GM18873 (cell line): ENCODE measurements around the gene GLG1.

Experiments
- ATAC-seq: cut with Tn5 transposase; IDR thresholded peaks from one replicate; pipeline ENCODE4 v1.9.1; 2021; ENCODE audit warnings: mild to moderate bottlenecking, moderate library complexity, moderate number of reproducible peaks; ENCODE audit not compliant: unreplicated experiment, low FRiP score

The GLG1 gene

GRCh38 chr16:74611721-74612120, 4.8 kb upstream of the GLG1 start:
- no peak for ATAC-seq

DNA sequence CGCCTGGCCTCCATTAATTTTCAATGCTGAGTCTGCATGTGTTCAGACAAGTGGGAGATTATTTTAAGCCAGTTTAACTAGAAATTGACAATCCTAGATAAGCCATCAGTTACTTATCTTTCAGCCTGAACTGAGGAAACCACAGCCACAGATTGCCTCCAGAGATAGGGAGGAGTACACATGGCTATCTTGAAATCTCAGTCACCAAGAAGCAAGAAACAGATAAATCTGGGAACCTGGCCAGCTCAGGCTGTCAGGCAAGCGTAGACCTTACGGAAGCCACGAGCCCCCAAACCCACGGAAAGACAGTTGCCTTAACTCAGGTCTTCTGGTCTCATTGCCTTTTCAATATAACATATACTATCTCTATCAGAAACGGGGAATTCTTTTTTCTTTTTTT, 2.0 kb upstream of the GLG1 start:
- no peak for ATAC-seq

GRCh38 chr16:74608381-74608780, 1.5 kb upstream of the GLG1 start:
- ATAC-seq: no peak

- no peak for ATAC-seq
These were observed 1.0 kb upstream of the GLG1 start for GRCh38 chr16:74607962-74608356.

DNA sequence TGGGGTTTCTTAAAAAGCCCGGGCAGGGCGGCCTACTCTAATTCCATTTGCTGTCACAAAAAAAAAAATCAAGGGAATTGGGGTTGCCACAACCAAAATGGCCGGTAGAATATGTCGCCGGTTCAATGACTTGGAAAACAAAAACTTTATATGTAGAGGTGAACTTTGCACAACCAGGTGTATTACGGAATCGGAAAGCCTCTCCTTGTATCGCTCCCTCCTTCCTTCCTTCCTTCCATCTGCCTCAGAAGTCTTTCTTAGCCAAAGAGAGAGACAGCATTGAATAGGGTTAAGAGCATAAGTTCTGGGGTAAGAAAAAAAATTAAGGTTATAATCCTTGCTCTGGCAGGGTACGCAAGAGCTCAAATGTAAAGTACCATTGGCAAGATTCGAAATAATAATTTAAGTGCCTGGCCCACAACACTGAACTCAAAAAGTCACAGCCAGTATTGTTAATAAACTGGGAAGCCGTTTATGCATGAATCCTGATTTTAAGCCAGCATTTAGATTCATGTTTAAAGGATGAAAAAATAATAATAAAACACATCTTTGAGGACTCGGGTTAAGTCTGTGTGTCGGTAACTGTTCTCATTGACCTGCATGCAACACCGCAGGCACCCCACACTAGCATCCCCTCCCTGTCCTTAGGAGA, 522 bp upstream of the GLG1 start:
- peak; percentile 14 for ATAC-seq

DNA sequence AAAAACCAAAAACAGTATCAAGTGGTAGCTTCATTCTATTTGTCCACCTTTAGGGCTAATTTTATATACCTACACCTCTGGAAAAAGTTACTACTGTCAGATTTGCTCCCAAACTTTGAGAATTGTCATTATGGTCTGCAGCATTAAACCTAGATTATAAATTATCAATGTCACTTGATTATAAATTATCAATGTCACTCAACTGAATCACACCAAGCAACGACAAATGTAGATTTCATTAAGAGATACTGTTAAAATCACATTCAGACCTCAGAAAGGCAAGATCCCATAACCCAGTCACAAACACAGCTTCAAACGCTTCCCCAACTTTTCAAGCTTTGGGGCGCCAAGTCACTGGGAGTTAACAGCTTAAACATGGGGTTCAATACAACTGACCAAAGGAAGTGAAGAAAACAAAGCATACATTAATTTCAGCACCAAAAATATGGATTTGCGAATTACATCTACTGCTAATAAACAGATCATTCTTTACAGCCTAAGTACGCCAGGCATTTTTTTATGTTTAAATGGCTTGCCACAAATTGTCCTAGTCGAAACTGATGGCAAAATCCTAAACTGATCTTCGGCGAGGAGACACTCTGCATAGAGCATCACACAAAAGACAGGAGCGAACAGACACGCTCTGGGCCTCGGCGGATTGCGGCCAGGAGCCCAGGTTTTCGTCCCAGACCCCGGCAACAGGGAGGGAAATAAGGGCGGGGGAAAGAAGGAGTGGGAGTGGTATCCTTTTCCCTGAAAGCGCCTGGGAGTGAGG, 981 bp downstream of the GLG1 start:
- ATAC-seq: peak; percentile 6

DNA sequence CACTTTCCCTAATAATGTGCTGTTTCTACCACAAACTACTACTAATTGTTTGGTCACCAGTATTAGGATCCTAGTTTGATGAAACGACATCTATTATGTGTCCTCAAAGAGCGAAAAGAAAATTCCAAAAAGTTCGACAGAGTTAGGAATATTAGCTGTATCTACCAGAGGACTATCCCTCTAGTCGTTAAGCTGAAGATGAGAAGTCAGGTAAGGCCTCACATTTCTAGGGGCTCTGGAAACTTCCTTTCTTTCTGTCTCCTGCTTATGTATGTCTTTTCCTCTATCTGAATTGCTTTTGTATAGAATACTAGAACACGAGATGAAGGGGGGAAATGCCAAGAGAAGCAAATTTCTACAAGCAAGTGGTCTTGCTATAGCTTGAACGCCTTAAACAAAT, 1.6 kb downstream of the GLG1 start:
- ATAC-seq: no peak

- no peak for ATAC-seq
These were observed 3.1 kb downstream of the GLG1 start for GRCh38 chr16:74603848-74604247.

DNA sequence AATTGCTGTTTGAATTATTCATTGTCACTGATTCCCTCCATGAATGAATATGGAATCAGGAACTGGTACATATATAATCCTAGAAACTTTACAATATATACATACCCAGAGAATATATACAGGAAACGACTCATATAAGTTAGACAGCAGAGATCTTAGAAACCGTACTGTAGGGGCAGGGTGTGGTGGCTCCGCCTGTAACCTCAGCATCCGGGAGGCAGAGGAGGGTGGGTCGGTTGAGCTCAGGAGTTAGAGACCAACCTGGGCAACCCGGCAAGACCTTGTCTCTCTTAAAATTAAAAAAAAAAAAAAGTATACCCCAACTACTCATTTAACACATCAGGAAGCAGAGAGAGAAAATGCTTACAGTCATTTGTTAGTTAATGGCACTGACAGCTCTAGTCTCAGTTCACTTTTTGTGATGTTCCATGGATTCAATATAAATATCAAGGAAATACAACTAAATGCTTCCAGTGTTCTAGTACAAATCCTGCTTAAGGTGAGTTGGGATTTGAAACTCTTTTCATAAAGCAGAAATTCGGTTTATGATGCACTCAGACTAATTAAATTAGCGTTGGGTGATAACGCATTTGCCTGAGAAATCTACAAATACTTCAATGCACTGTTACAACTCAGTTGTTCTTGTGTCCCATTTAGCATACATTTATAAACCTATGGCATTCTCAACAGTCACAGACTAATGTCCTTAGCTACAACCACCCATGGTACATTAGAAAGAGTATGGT, 5.6 kb downstream of the GLG1 start:
- no peak for ATAC-seq

DNA sequence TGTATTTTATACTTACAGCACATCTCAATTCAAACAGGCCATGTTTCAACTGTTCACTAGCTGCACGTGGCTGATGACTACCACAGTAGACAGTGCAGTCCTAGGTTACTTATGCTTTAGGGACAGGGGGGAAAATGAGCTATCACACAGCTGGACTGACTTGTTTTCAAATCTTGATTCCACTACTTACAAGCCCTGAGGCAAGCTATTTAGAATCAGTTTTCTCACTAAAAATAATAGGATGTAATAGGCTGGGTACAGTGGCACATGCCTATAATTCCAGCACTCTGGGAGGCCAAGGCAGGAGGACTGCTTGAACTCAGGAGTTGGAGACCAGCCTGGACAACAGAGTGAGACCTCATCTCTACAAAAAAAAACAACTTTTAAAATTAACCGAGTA, 10.3 kb downstream of the GLG1 start:
- ATAC-seq: no peak

DNA sequence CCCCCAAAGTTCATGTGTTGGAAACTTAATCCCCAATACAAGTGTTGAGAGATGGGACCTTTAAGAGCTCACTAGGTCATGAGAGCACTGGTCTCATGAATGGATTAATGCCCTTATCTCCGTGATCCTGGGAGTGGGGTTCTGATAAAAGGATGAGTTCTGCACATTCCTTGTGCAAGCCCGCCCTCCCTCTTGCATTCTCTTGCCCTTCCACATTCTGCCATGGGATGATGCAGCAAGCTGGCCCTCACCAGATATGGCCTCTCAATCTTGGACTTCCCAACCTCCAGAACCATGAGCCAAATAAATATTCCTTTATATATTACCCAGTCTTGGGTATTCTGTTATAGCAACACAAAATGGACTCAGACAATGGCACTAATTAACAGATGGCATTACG, 14.1 kb downstream of the GLG1 start:
- ATAC-seq: no peak

GRCh38 chr16:74591876-74592650, 14.9 kb downstream of the GLG1 start:
- no peak for ATAC-seq

GRCh38 chr16:74586948-74587347, 20.0 kb downstream of the GLG1 start:
- no peak for ATAC-seq

DNA sequence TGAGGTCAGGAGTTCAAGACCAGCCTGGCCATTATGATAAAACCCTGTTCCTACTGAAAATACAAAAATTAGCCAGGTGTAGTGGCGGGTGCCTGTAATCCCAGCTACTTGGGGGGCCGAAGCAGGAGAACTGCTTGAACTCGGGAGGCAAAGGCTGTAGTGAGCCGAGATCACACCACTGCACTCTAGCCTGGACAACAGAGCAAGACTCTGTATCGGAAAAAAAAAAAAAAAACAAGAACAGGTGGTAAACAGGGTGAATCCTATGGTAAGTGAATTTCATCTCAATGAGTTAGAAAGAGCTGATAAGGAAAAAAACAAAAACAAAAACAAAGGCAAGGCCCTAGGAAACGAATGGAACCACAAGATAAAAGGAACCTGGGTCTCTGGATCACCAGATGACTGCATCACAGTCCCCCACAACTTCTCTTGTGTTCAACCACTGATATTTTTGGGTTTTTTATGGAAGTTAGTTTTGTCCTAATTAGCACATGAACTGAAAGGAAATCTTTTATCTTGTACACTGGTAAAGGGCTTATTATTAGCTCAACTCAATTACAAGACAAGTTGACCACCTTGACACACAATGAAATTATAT, 21.0 kb downstream of the GLG1 start:
- ATAC-seq: no peak

- no peak for ATAC-seq
These were observed 22.8 kb downstream of the GLG1 start for GRCh38 chr16:74583926-74584666.

- ATAC-seq: no peak
These were observed 23.9 kb downstream of the GLG1 start for GRCh38 chr16:74582970-74583369.

- no peak for ATAC-seq
These were observed 26.1 kb downstream of the GLG1 start for GRCh38 chr16:74580833-74581232.

GRCh38 chr16:74578838-74579237, 28.1 kb downstream of the GLG1 start:
- ATAC-seq: no peak

DNA sequence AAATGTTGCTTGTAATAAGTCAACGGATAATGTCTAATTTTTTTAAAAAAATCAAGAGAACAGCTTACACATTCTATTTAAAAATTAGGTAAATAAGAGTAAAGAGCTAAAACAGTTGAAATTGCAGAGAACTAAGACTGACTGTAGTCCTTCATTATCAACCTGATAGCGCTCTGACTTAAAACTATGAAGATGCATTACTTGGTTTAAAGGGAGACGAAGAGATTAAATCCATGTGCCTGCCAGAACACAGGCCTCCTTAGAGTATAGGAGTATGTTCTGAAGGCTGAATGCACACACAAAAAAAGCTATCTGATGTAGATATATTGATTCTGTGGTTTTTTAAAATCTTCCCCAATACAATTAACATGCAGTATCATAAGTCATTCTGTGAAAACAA, 28.5 kb downstream of the GLG1 start:
- no peak for ATAC-seq

DNA sequence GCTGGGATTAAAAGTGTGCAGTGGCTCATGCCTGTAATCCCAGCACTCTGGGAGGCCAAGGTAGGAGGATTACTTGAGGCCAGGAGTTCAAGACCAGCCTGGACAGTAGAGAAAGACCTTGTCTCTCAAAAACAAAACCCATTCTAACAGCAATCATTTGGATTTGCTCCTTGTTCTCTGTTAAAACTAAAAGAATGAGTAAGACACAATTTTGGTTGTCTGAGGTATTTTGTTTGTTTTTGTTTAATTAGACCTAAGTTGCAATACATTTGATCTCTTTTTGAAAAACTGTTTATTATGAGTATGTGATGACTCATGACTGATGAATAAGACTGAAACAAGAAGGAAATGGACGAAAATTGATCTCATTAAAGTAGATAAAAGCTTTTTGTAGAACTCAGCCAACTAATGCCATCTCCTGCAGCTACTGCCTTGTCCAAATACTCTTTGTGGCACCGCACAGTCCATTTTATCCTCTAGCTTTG, 29.0 kb downstream of the GLG1 start:
- no peak for ATAC-seq
